Hepatocyte (in vitro differentiated cells): Measurements from ENCODE around the gene OR6P1. TPM values are rescaled to one million over a fixed set of nuclear protein-coding genes. Genes with fewer than 3 reads are reported as not detected.

ENCODE experiments used
- DNase-seq: peaks from one replicate; pipeline ENCODE4 v3.0.0-alpha.2; 2016; ENCODE audit warnings: low spot score
- H2AFZ ChIP-seq: fragments of 200-600 bp; sonication (generic); 2 replicates; pipeline ENCODE4 v1.6.0; 2016; ENCODE audit warnings: antibody characterized with exemption, mild to moderate bottlenecking
- H3K27ac ChIP-seq: fragments of 200-600 bp; sonication (generic); 2 replicates; pipeline ENCODE4 v1.5.1; 2016; ENCODE audit warnings: mild to moderate bottlenecking
- H3K27me3 ChIP-seq: fragments of 200-600 bp; sonication (generic); 2 replicates; pipeline ENCODE4 v1.6.1; 2016
- H3K36me3 ChIP-seq: fragments of 200-600 bp; sonication (generic); replicated peaks from 2 replicates; pipeline ENCODE4 v1.5.1; 2016; ENCODE audit warnings: low read depth; ENCODE audit not compliant: insufficient read depth
- H3K4me1 ChIP-seq: fragments of 200-600 bp; sonication (generic); 2 replicates; pipeline ENCODE4 v1.5.1; 2016; ENCODE audit warnings: mild to moderate bottlenecking, moderate library complexity; ENCODE audit not compliant: insufficient read depth
- H3K4me2 ChIP-seq: fragments of 200-600 bp; sonication (generic); 2 replicates; pipeline ENCODE4 v1.6.0; 2016
- H3K4me3 ChIP-seq: fragments of 200-600 bp; sonication (generic); 2 replicates; pipeline ENCODE4 v1.5.1; 2016; ENCODE audit warnings: mild to moderate bottlenecking
- H3K79me2 ChIP-seq: fragments of 200-600 bp; sonication (generic); 2 replicates; pipeline ENCODE4 v1.6.0; 2017; ENCODE audit warnings: mild to moderate bottlenecking
- H3K9me2 ChIP-seq: fragments of 200-600 bp; sonication (generic); replicated peaks from 2 replicates; pipeline ENCODE4 v1.6.0; 2017; ENCODE audit warnings: mild to moderate bottlenecking; ENCODE audit not compliant: insufficient read depth
- H3K9me3 ChIP-seq: fragments of 200-600 bp; sonication (generic); 2 replicates; pipeline ENCODE4 v1.5.1; 2016; ENCODE audit warnings: low read depth, mild to moderate bottlenecking
- H4K20me1 ChIP-seq: fragments of 200-600 bp; sonication (generic); 2 replicates; pipeline ENCODE4 v1.6.0; 2016; ENCODE audit warnings: mild to moderate bottlenecking; ENCODE audit not compliant: insufficient read depth, poor library complexity, severe bottlenecking
- CTCF ChIP-seq: fragments of 200-600 bp; sonication (generic); IDR thresholded peaks from 2 replicates; pipeline ENCODE4 v1.5.1; 2016; ENCODE audit warnings: antibody characterized with exemption, mild to moderate bottlenecking; ENCODE audit not compliant: poor library complexity
- EZH2 ChIP-seq: fragments of 200-600 bp; sonication (generic); IDR thresholded peaks from 2 replicates; pipeline ENCODE4 v1.6.1; 2016; ENCODE audit warnings: antibody characterized with exemption, mild to moderate bottlenecking, borderline replicate concordance
- EZH2phosphoT487 ChIP-seq: fragments of 200-600 bp; sonication (generic); IDR thresholded peaks from one replicate; pipeline ENCODE4 v1.6.1; 2018; ENCODE audit warnings: antibody characterized with exemption, mild to moderate bottlenecking, low read depth, moderate library complexity; ENCODE audit not compliant: unreplicated experiment, severe bottlenecking
- WGBS: methylation state at CpG from one replicate; pipeline ENCODE4 v1.1.6; 2016; ENCODE audit warnings: low lambda C conversion rate; ENCODE audit errors: missing lambda C conversion rate; 5-methylcytosine and 5-hydroxymethylcytosine counted together
- polyA plus RNA-seq: library from polyadenylated mRNA; unstranded; fragments of >200 nt; fragmentation: Nextera tagmentation; extraction: Ambion mirVana; gene quantifications from 2 replicates; pipeline ENCODE4 v1.2.1, GENCODE V29; 2016
- total RNA-seq: library from RNA; depleted of rRNA; stranded (reverse); fragments of >200 nt; gene quantifications from 2 replicates; pipeline ENCODE4 v1.2.3, GENCODE V29; 2014

The OR6P1 gene
- total and polyA plus RNA-seq, 2 experiments from 2014 or later, result not detected

DNA sequence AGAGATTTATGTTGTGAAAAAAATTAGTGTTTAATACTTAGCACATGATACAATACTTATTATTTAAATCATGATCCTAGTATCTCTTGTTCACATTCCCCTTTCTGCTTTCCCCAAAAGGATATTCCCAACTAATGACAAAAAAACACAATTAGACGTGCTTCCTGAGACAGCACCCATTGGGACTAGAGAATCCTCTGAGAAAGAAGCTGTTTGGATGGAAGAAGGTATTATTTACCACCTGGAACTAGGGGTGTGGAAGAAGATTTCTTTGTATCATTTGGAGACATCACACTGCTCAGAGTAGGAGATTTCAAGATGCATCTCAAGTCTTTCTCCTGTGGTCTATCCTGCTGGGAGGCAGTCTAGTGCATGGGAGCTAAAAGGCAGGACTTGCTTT, 34.6 kb upstream of the OR6P1 start, which contains the start of gene OR10Z1:
TSS of gene OR10Z1 (plus strand) at position 301 of the 400 bp plus-strand sequence. CDS start 1,171 bp downstream, outside the sequence.
- 92% methylated on average over 1 of the region's 1 CpG for WGBS
- Histone ChIP-seq H3K36me3 (no peaks in the 10 kb centered on the region), H3K9me2 (no peaks in the 10 kb centered on the region), H3K27me3 (no peaks in the 10 kb centered on the region), H3K4me1 (no peaks in the 10 kb centered on the region), H3K9me3 (no peaks in the 10 kb centered on the region), H2AFZ (no peak within 1 kb of the TSS), H3K27ac (no peak within 1 kb of the TSS), H3K4me2 (no peak within 1 kb of the TSS), H3K79me2 (no peaks in the 10 kb centered on the region), H3K4me3 (no peak within 1 kb of the TSS), H4K20me1 (no peaks in the 10 kb centered on the region)
- DNase-seq, result no peak
- TF ChIP-seq EZH2phosphoT487 (no peak), CTCF (no peak), EZH2 (no peak)

DNA sequence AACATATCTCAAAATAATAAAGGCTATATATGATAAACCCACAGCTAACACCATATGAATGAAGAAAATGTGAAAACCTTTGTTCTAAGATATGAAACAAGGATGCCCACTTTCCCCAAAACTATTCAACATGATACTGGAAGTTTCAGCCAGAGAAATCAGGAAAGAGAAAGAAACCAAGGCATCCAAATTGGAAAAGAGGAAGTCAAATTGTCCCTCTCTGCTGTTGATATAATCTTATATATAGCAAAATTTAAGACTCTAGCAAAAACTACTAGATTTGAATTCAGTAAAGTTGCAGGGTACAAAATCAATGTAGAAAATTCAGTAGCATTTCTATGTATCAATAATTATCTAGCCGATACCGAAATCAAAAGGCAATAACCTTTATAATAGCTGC, 30.4 kb upstream of the OR6P1 start:
- DNase-seq, result no peak
- Histone ChIP-seq H3K4me1 (no peaks in the 10 kb centered on the region), H3K27me3 (no peaks in the 10 kb centered on the region), H3K9me2 (no peaks in the 10 kb centered on the region), H2AFZ (no peak overlapping the region), H3K4me3 (no peak overlapping the region), H3K4me2 (no peak overlapping the region), H3K9me3 (no peaks in the 10 kb centered on the region), H3K27ac (no peak overlapping the region), H4K20me1 (no peaks in the 10 kb centered on the region), H3K36me3 (no peaks in the 10 kb centered on the region), H3K79me2 (no peaks in the 10 kb centered on the region)
- 98% methylated on average over 2 of the region's 2 CpGs for WGBS
- TF ChIP-seq EZH2 (no peak), CTCF (no peak)

DNA sequence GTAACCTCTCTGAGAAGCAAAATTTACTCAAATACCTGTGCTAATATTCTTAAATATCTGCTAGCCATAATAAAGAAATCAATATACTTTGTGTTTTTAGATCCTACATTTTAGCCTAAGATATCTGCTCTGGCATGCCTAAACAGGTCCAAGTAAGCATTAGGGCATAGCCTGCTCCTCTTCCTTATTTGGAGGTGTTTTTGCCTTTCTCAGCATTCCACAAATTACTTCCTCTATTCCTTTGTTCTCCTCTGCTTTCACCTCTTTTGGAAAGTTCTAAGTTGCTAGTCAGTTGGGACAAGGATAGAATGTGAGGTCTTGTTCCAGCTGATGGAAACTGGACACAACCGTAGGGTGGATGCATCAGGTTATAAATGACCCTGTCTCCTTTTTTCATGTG, 16.6 kb upstream of the OR6P1 start:
- no peaks in the 10 kb centered on the region for H3K36me3 ChIP-seq
- H3K27ac ChIP-seq, result no peak overlapping the region
- no peak for DNase-seq
- no peaks in the 10 kb centered on the region for H3K9me2 ChIP-seq
- H3K27me3 ChIP-seq, result no peaks in the 10 kb centered on the region
- WGBS, result 88% methylated on average over 1 of the region's 1 CpG
- H3K4me1 ChIP-seq, result no peaks in the 10 kb centered on the region
- no peak overlapping the region for H3K4me3 ChIP-seq
- TF ChIP-seq CTCF, result no peak
- no peak for TF ChIP-seq EZH2
- no peak for TF ChIP-seq EZH2phosphoT487
- H3K79me2 ChIP-seq, result no peaks in the 10 kb centered on the region
- H3K4me2 ChIP-seq, result no peak overlapping the region
- no peak overlapping the region for H2AFZ ChIP-seq
- H4K20me1 ChIP-seq, result no peaks in the 10 kb centered on the region
- H3K9me3 ChIP-seq, result no peaks in the 10 kb centered on the region

- WGBS, result 63% methylated on average over 4 of the region's 4 CpGs
Observed at GRCh38 chr1:158583962-158584361, 13.6 kb upstream of the OR6P1 start.

More at GRCh38 chr1:158583962-158584361, 13.6 kb upstream of the OR6P1 start:
- no peaks in the 10 kb centered on the region for H4K20me1 ChIP-seq
- H3K4me3 ChIP-seq, result no peak overlapping the region
- no peaks in the 10 kb centered on the region for H3K9me3 ChIP-seq
- no peaks in the 10 kb centered on the region for H3K27me3 ChIP-seq
- DNase-seq, result peak; percentile 16
- H3K4me1 ChIP-seq, result no peaks in the 10 kb centered on the region
- H3K9me2 ChIP-seq, result no peaks in the 10 kb centered on the region
- no peak overlapping the region for H3K27ac ChIP-seq
- no peaks in the 10 kb centered on the region for H3K36me3 ChIP-seq
- H3K79me2 ChIP-seq, result no peaks in the 10 kb centered on the region
- TF ChIP-seq EZH2 (no peak), CTCF (no peak), EZH2phosphoT487 (no peak)
- H2AFZ ChIP-seq, result no peak overlapping the region
- H3K4me2 ChIP-seq, result no peak overlapping the region
